HUES6 (cell line): ENCODE data around the gene SH3GL3.

ENCODE experiments used
- H3K27ac ChIP-seq: 2 replicates; pipeline ENCODE4 v1.7.0; 2013; ENCODE audit warnings: low read depth, mild to moderate bottlenecking, low read length, inconsistent platforms
- H3K27me3 ChIP-seq: 2 replicates; pipeline ENCODE4 v1.6.1; 2013; ENCODE audit warnings: low read length; ENCODE audit not compliant: control insufficient read depth, insufficient read depth
- H3K36me3 ChIP-seq: 2 replicates; pipeline ENCODE4 v1.6.1; 2013; ENCODE audit warnings: low read length; ENCODE audit not compliant: control insufficient read depth, insufficient read depth
- H3K4me1 ChIP-seq: 2 replicates; pipeline ENCODE4 v1.6.1; 2013; ENCODE audit warnings: low read length; ENCODE audit not compliant: control insufficient read depth, insufficient read depth
- H3K4me3 ChIP-seq: 2 replicates; pipeline ENCODE4 v1.5.1; 2013; ENCODE audit warnings: low read depth, low read length
- H3K9ac ChIP-seq: one replicate; pipeline ENCODE4 v1.6.1; 2013; ENCODE audit warnings: mild to moderate bottlenecking, low read length
- H3K9me3 ChIP-seq: 2 replicates; pipeline ENCODE4 v1.6.1; 2013; ENCODE audit warnings: low read depth, low read length; ENCODE audit not compliant: control insufficient read depth, insufficient read depth

SH3GL3 gene

DNA sequence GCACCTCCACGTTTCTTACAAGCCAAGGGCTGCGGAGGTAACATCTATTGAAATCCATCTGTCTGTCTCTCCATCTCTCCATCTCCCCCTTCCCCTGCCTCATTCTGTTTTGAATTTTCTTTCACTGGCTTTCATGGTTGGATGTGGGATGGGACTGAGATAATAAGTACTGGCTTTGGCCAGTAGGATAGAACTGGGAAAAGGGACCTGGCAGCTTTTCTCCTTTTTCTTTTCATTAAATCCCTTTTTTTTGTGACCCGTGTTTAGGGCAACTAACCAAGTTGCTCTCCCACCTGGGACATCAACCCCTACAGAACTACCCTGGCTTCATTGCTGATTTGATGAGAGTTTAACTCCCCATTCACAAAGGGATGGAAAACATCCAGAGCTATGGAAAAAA lies 139.9 kb downstream of the SH3GL3 start:
- Histone ChIP-seq H3K27ac (no peak overlapping the region), H3K4me3 (no peak overlapping the region), H3K9ac (no peak overlapping the region), H3K9me3 (no peaks in the 10 kb centered on the region), H3K27me3 (no peaks in the 10 kb centered on the region), H3K36me3 (no peaks in the 10 kb centered on the region), H3K4me1 (no peaks in the 10 kb centered on the region)

DNA sequence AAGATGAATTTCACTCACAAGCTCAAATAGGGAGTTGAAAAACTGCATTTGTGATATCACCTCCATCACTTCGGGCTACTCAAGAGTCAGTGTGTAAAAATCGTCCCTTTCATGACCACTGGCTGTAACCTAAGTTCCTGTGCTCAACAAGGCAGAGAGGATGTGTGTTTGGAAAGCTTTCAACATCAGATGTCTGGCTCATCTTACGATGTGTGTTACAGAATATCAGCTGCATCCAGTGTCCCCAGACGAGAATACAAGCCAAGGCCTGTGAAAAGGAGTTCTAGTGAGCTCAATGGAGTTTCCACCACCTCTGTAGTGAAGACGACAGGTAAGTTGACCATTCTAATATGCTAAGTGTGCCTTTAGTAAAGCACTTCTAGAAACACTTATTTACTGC lies 141.3 kb downstream of the SH3GL3 start:
- H3K4me1 ChIP-seq: no peaks in the 10 kb centered on the region
- H3K4me3 ChIP-seq: no peak overlapping the region
- H3K9ac ChIP-seq: no peak overlapping the region
- H3K27me3 ChIP-seq: no peaks in the 10 kb centered on the region
- no peak overlapping the region for H3K27ac ChIP-seq
- H3K36me3 ChIP-seq: no peaks in the 10 kb centered on the region
- H3K9me3 ChIP-seq: no peaks in the 10 kb centered on the region

DNA sequence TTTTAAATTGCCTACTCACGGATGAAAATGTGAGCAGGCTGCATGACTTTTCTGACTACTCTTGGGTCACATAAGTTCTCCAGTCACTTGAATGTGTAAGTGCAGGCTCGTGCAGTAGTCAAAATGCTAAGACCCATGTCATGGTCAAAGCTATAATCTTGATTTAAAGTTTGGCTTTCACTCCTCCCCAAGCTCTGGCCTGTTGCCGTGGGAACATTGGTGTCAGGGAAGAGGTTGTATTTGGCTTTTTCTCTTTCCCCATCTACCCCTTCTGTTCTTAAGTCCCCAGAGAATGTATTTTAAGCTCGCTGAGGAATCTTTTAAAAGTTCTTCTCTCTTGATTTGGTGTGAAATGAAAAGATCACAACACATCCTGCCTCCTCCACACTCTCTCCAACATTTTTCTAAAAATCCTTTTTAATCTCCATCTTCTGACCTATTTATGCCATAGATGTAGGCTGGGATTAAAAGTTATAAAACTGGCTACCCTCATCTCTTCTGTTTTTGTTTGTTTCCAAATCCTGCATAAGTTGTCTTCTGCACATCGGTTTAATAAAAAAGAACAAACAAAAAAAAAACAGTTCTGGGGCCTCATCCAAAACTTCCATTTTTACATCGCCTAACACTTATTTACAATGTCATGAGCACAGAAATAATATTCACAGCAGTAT lies 145.4 kb downstream of the SH3GL3 start:
- H3K9me3 ChIP-seq: no peaks in the 10 kb centered on the region
- H3K27me3 ChIP-seq: no peaks in the 10 kb centered on the region
- H3K4me3 ChIP-seq: no peak overlapping the region
- no peak overlapping the region for H3K27ac ChIP-seq
- no peaks in the 10 kb centered on the region for H3K36me3 ChIP-seq
- no peaks in the 10 kb centered on the region for H3K4me1 ChIP-seq
- H3K9ac ChIP-seq: no peak overlapping the region

DNA sequence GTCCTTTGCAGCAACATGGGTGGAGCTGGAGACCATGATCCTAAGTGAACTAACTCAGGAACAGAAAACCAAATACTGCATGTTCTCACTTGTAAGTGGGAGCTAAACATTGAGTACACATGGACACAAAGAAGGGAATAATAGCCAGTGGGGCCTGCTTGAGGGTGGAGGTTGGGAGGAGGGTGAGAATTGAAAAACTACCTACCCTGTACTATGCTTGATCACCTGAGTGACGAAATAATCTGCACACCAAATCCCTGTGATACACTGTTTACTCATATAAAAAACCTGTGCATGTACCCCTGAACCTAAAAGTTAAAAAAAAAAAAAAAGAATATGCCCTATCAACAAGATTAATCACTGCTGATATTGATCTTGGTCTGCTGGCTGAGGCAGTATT lies 148.1 kb downstream of the SH3GL3 start:
- Histone ChIP-seq H3K36me3 (no peaks in the 10 kb centered on the region), H3K27me3 (no peaks in the 10 kb centered on the region), H3K4me1 (no peaks in the 10 kb centered on the region), H3K9me3 (no peaks in the 10 kb centered on the region), H3K9ac (no peak overlapping the region), H3K27ac (no peak overlapping the region), H3K4me3 (no peak overlapping the region)

DNA sequence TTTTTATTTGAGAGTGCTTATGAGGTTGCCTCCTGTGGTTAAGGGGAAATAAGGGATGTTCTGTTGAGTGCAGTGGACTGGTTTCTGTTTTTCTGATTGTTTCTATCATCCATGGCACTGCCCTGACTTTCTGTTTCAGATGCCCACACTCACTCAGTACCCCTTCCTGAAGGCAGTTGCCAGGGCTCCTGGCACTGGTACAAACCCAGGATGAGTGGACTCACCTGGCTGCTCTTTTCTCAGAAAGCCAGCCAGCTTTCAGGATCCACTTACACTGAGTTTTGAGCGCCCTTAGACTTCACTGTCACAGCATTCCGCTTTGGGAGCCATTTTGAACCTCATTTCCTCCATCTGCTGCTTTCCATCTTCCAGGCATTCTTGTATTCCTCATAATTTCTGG lies 150.9 kb downstream of the SH3GL3 start:
- no peaks in the 10 kb centered on the region for H3K9me3 ChIP-seq
- no peaks in the 10 kb centered on the region for H3K36me3 ChIP-seq
- H3K4me3 ChIP-seq: no peak overlapping the region
- no peak overlapping the region for H3K27ac ChIP-seq
- no peak overlapping the region for H3K9ac ChIP-seq
- H3K27me3 ChIP-seq: no peaks in the 10 kb centered on the region
- H3K4me1 ChIP-seq: no peaks in the 10 kb centered on the region

- no peak overlapping the region for H3K9ac ChIP-seq
Measured at GRCh38 chr15:83602021-83602420, 154.9 kb downstream of the SH3GL3 start.

DNA sequence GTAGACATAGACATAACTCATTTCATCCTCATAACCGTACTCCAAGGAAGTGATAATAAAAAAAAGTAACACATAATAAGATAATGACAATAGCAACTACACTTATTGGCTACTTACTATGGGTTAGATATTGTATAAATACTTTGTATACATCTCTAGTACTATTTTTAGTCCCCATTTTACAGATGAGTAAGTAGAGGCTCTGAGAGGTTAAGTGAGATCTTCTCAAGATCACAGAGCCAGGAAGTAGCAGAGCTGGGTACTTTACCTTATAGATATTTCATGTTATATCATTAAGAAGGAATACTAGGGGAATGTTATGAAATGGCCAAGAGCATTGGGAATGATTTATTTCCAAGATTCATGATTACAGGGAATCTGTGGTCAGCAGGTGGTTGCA lies 157.4 kb downstream of the SH3GL3 start:
- Histone ChIP-seq H3K36me3 (no peaks in the 10 kb centered on the region), H3K9ac (no peak overlapping the region), H3K27me3 (no peaks in the 10 kb centered on the region), H3K27ac (no peak overlapping the region), H3K4me3 (no peak overlapping the region), H3K4me1 (no peaks in the 10 kb centered on the region), H3K9me3 (no peaks in the 10 kb centered on the region)

More at GRCh38 chr15:83602021-83602420, 154.9 kb downstream of the SH3GL3 start:
- H3K4me1 ChIP-seq: no peaks in the 10 kb centered on the region
- H3K27ac ChIP-seq: no peak overlapping the region
- no peak overlapping the region for H3K4me3 ChIP-seq
- H3K36me3 ChIP-seq: no peaks in the 10 kb centered on the region
- no peaks in the 10 kb centered on the region for H3K9me3 ChIP-seq
- no peaks in the 10 kb centered on the region for H3K27me3 ChIP-seq

GRCh38 chr15:83605111-83605945 lies 158.2 kb downstream of the SH3GL3 start:
- no peak overlapping the region for H3K27ac ChIP-seq

GRCh38 chr15:83610132-83610531 lies 163.0 kb downstream of the SH3GL3 start:
- Histone ChIP-seq H3K36me3 (no peaks in the 10 kb centered on the region), H3K9ac (no peak overlapping the region), H3K4me3 (no peak overlapping the region), H3K9me3 (no peaks in the 10 kb centered on the region), H3K27me3 (no peaks in the 10 kb centered on the region), H3K4me1 (no peaks in the 10 kb centered on the region), H3K27ac (no peak overlapping the region)

More at GRCh38 chr15:83605111-83605945, 158.2 kb downstream of the SH3GL3 start:
- H3K4me1 ChIP-seq: no peaks in the 10 kb centered on the region
- peak overlapping the region; percentile 6 for H3K9ac ChIP-seq
- no peaks in the 10 kb centered on the region for H3K36me3 ChIP-seq
- no peak overlapping the region for H3K4me3 ChIP-seq
- H3K27me3 ChIP-seq: no peaks in the 10 kb centered on the region
- no peaks in the 10 kb centered on the region for H3K9me3 ChIP-seq

DNA sequence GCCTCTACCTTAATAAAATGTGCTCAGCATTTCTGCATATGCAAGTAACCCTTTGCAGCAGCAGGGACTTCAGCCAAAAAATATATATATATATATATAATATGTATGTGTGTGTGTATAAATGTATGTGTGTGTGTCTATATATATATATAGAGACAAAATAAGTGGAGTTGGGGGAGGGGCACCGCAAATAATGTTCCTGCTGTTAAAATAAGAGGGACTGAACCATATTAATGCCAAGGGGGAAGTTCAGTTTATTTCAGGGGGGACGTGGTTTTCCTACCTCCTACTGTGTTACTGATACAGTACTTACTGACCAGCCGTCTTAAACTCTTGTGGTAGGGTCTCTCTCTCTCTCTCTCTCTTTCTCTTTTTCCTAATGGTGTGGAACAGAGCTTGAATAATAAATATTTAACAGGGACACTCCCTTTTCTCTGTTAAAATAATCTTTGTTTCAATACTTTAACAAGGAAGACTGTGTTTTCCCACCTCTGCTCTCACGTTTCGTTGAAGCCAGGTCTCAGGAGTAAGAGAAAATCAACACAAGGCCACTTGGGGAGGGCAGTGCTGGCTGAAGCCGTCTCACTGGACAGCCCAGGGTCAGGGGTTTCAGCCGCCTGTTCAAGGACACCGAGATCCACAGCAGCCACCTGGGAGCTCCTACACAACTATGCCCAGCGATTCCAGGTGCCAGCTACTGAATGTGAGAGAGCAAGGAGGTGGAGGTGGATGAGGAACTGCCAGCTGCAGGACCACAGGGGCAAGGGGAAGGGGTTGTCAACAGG lies 164.0 kb downstream of the SH3GL3 start:
- H3K9ac ChIP-seq: no peak overlapping the region
- no peaks in the 10 kb centered on the region for H3K36me3 ChIP-seq
- no peaks in the 10 kb centered on the region for H3K4me1 ChIP-seq
- H3K27me3 ChIP-seq: no peaks in the 10 kb centered on the region
- no peak overlapping the region for H3K4me3 ChIP-seq
- H3K9me3 ChIP-seq: no peaks in the 10 kb centered on the region
- H3K27ac ChIP-seq: no peak overlapping the region

DNA sequence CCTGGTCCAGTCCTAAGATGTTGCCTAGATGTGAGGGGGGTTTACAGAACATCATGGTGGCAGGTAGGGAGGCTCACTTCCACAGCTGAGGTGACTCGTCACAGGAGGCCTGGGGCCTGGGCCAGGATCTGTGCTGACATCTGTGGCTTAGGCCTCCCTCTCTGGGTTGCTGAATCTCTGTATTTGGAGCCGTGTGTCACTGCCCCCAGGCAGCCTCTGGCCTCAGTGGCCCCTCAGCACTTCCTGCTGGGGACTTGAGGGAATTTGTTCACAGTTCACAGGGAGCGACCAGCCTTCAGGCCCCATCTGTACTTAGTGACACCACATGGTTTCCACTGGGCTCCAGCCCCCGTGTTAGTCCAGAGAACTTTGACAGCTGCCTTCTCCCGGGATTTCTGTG lies 165.1 kb downstream of the SH3GL3 start:
- H3K36me3 ChIP-seq: no peaks in the 10 kb centered on the region
- no peak overlapping the region for H3K27ac ChIP-seq
- H3K4me1 ChIP-seq: no peaks in the 10 kb centered on the region
- H3K9me3 ChIP-seq: no peaks in the 10 kb centered on the region
- H3K27me3 ChIP-seq: no peaks in the 10 kb centered on the region
- H3K9ac ChIP-seq: no peak overlapping the region
- no peak overlapping the region for H3K4me3 ChIP-seq
